SU-DHL-6 (cell line): ENCODE results near the gene TSPAN17.

Experiments used
- EZH2phosphoT487 ChIP-seq: fragments of 200-600 bp; sonication (generic), shearing (Covaris generic); conservative IDR thresholded peaks from 2 replicates; pipeline ENCODE4 v1.6.1; 2018; ENCODE audit warnings: mild to moderate bottlenecking, antibody characterized with exemption, low read length, moderate library complexity, mixed read lengths
- TF ChIP-seq, protein P1 (sequence below): fragments of 200-600 bp; sonication (generic); IDR thresholded peaks from one replicate; pipeline ENCODE4 v1.5.1; 2017; ENCODE audit warnings: antibody characterized with exemption, mild to moderate bottlenecking, low read length, moderate library complexity; ENCODE audit not compliant: insufficient read depth, poor library complexity, severe bottlenecking

DNA sequence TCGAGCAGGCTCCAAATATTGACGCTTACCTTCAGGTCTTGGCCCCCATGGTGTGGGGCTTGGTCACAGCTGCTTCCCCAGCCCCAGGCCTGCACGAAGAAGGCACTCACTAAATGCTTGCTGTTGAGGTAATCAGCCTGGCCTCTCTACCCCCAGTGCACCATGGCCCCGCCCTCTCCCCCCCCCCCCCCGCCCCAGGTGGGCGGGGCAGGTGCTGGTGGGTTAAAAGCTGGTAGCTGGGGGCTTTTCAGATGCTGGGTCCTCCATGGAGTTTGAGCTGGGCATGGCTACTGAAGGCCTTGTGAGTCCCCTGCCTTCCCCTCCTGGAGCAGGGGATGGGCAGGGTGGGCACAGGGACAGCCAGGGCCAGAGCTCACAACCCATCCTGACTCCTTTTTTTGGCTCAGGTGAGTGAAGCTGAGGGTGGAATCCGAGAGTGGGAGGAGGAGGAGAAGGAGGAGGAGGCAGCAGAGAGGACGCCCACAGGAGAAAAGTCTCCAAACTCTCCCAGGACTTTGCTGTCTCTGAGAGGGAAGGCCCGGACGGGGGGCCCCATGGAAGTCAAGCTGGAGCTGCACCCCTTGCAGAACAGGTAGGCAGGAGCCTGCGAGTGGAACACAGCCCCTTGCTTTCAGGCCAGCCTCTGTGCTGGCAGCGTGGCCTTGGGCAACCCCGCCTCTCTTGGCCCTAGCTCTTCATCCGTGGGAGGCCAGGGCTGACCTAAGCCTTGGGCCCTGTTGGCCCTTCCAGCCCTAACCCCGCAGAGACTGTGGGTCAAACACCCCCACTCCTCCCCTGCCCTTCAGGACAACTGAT lies 4.4 kb upstream of the TSPAN17 start:
- TF ChIP-seq, protein P1, sequence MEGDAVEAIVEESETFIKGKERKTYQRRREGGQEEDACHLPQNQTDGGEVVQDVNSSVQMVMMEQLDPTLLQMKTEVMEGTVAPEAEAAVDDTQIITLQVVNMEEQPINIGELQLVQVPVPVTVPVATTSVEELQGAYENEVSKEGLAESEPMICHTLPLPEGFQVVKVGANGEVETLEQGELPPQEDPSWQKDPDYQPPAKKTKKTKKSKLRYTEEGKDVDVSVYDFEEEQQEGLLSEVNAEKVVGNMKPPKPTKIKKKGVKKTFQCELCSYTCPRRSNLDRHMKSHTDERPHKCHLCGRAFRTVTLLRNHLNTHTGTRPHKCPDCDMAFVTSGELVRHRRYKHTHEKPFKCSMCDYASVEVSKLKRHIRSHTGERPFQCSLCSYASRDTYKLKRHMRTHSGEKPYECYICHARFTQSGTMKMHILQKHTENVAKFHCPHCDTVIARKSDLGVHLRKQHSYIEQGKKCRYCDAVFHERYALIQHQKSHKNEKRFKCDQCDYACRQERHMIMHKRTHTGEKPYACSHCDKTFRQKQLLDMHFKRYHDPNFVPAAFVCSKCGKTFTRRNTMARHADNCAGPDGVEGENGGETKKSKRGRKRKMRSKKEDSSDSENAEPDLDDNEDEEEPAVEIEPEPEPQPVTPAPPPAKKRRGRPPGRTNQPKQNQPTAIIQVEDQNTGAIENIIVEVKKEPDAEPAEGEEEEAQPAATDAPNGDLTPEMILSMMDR: no peak
- no peak for TF ChIP-seq EZH2phosphoT487
